G401.6 (cell line): ENCODE data around the gene ERI3.

Experiments
- FAIRE-seq: peaks from 2 replicates; lab custom pipeline; 2012; peaks lifted over from hg19 to GRCh38; lab: Jason Lieb, UNC

Gene ERI3

GRCh38 chr1:44348061-44348485 is 7.0 kb downstream of the ERI3 start:
- FAIRE-seq = no peak

DNA sequence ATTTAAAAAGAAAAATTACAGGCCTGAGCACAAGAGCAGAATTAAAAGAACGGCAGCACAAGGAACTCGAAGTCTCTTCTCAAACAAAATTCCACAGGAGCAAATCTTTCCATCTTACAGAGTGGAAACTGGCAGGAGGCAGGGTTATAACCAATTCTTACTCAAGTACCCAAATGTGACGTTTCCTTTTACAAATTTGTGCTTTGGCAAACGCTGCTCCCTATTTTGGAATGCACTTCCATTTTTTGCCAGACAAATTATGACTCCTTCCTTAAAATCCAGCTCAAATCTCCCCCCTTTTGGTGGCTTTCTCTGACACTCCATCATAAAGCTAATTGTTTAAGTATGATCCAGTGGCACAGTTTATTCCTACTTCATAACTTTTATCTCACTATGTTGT is 7.8 kb downstream of the ERI3 start:
- no peak for FAIRE-seq

- no peak for FAIRE-seq
These were observed 8.2 kb downstream of the ERI3 start for GRCh38 chr1:44346878-44347277.

GRCh38 chr1:44346184-44346583 is 8.9 kb downstream of the ERI3 start:
- no peak for FAIRE-seq

GRCh38 chr1:44345187-44345775 is 9.8 kb downstream of the ERI3 start:
- FAIRE-seq = no peak

DNA sequence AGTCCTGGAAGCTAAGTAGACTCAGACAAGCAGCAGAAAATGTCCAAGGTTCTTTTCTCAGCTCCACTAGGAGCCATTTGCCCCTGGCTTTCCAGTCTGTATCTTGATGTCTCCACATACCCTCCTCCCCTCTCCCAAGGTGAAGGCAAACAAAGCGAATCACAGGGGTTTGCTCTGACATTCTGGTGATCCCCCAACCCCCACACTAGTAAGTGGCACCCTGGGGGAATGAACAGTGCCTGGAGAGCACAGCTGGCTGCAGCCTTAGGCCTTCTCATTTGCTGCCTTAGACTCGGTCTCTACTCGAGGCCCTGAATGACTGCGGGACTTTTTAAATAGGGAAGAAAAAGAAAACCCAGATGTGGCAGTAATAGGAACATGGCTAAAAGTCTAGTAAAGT is 15.3 kb downstream of the ERI3 start:
- FAIRE-seq = no peak

DNA sequence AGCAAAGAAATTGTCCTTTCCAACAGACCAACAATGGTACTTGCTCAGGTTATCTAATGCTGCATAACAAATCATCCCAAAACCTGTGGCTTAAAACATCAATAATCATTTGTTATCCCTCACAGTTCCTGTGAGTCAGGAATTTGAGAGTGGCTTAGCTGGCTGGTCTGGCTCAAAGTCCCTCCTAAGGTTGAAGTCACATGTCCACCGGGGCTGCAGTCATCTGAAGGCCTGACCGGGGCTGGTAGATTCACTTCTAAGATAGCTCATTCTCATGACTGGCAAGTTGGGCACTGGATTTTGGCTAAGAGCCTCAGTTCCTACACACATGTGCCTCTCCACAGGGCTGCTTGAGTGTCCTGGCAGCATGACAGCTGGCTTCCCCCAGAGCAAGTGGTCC is 16.9 kb downstream of the ERI3 start:
- no peak for FAIRE-seq

DNA sequence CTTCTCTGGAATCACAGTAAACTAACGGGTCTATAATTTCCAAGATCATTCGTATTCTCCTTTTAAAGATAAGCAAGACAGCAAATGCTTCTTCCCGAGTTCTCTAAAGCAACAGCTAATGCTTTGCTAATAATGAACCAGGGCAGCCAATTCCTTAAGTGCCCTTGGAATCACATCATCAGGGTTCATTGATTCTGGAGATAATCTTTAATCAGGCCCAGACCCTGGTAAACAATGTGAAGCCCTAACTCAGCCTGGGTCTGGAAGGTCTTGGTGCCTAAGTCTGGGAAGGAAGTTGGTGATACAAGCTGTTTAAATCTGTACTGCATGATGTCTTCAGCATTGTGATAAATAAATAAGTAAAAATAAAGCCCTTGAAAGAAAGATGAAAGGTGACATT is 18.4 kb downstream of the ERI3 start:
- no peak for FAIRE-seq

DNA sequence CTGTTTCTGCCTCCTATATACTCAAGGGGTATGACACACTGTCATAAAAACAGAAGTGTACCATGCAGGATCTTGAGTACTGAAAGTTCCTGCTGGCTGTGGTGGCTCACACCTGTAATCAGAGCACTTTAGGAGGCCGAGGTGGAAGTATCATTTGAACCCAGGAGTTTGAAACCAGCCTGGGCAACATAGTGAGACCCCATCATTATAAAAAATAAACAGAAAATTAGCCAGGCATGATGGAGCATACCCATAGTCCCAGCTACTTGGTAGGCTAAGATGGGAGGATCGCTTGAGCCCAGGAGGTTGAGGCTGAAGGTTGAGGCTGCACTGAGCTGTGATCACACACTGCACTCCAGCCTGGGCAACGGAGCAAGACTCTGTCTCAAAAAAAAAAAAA is 20.1 kb downstream of the ERI3 start:
- FAIRE-seq = no peak

GRCh38 chr1:44333376-44333775 is 21.7 kb downstream of the ERI3 start:
- FAIRE-seq = no peak

GRCh38 chr1:44332505-44332904 is 22.6 kb downstream of the ERI3 start:
- no peak for FAIRE-seq

- FAIRE-seq = no peak
These were observed 24.1 kb downstream of the ERI3 start for GRCh38 chr1:44330935-44331334.

GRCh38 chr1:44328671-44329416 is 26.2 kb downstream of the ERI3 start:
- FAIRE-seq = no peak

DNA sequence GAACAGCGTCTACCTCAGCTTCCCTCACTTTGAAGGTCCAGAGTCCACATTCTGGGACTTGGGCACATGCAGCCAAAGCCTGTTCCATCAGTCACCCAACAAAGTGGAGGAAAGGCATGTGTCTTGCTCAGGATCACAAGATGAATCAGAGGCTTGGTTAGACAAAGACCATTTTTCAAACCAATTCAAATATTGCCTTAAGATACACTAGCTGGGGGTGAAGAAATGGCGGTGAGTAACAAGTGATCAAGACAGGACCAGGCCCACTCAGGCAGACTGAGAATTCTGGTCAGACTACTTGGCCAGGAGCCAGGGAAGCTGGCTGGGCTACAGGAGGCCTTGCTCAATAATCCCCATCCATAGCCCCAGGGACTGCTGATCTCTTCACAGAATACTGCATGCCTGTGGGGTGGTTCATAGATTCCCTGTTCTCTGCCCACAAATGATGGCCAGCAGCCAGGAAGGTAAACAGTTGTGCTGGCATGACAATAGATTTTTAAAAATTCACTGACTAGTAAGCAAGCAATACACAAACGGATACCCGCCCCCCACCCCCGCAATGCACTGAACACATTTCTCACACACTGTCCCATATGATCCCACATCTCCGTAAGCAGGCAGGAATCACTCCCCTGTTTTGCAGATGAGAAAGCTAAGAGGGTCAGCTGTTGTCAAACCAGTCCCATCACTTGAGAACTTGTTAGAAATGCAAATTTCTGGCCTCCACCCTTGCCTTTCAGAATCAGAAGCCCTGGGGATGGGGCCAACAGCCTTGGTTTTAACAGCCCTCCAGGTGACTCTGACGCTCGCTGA is 27.2 kb downstream of the ERI3 start:
- FAIRE-seq = no peak

GRCh38 chr1:44326821-44327465 is 28.1 kb downstream of the ERI3 start:
- FAIRE-seq = no peak

DNA sequence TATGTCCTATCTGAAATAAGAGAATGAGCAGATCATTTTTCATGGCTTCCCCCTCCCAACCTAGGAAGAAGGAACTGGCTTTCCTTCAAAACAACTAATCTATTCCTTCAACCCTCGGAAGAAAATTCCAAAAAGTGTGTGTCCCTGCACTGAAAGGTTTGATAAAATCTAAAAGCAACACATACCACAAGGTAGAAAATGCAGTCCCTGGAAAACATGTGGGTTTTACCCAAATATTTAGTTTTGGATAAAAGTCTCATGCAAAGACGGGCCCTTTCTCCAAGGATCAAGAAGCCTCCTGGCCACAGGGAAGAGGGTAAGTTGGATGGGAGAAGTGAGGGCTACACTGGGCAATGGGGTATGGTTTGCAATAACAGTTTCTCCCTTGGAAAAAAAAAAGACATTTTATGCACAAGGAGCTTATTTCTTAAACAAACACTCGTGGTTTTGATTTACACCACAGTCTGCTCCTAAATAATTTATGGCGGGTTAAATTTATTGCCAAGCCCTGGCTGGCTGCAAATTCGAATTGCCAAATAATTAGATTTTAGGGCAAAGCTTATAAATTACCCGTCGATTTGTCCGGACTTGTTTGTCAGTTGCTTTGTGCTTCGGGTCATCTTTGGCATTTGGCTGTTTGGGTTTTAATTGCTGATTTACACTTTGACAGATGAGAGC is 28.9 kb downstream of the ERI3 start:
- no peak for FAIRE-seq

DNA sequence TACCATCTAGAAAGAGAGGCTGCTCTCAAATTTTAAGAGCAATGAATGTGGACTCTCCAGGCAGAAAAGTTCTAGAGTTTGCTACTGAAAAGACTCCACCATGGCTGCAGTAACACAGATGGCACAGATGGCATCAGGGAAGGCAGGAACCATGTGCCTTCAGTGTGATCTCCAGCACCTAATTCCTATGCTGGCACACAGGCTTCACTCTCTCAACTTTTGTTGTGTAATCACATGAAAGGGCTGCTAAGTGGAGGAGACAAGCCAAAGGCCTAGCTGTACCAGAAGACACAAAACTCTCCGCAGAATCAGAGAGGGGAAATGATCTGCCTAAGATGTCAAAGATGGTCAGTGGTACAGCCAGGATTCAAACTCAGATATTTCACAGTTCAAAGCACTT is 31.1 kb downstream of the ERI3 start:
- no peak for FAIRE-seq

GRCh38 chr1:44322367-44322766 is 32.7 kb downstream of the ERI3 start:
- no peak for FAIRE-seq

DNA sequence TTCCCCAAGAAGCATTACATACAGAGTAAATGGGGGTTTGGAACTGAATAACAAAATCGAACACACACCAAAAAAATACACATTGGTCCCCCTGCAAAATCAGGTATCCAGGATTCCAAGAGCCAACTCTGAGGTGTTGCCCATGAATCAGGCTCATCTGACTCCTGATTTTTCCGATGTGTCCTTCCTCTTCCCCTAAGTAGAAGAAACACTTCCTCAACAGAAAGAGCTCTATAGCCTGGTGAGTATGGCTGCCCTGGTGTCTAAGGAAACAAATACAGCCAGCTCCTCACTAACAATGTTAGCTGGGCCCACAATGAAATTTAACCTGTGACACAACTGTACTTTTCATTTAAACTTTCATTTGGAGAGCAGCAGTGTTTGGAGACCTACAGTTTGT is 33.6 kb downstream of the ERI3 start:
- FAIRE-seq = no peak

DNA sequence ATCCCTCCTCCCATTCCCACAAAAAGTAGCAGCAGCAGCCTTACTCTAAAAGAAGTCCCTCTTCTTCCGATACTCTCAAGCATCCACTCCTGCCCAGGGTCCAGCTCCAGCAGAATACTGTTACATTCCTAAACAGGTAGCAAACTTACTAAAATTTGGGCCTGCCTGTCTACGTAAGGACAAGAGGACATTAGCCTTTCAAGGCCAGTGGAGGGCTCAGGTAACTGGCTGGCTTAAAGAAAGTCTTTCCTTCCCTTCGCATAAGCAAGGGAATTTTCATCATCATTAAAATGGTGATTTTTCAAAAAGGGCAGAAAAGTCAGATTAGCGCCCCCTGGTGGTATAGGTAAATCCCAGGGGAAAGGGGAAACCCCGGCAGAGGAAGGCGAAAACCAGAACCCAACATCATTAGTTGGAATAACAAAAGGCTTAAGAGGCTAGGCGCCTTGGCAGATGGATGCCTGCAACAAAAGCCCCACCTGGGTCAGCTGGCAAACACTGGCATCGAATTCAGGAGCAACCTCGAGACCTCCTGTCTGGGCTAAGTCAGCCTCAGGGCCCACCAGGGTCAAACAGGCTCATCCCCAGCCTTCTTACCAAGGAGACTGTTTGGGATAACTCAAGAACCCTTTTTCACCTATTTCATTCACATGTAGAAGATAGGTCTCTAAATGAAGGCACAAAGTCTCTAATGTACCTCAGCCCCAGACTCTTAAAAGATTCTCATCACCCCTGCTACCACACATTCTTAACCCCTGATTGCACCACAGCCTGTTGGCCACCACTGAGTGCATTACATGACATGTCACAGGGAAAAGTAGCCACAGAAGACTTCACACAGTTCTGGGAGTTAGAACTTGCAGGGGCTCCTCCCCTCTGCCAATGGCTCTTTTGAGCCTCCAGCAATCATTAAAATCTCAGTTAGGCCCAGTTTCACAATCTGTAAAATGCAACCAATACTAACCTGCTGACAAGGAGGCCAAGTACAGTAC is 36.7 kb downstream of the ERI3 start:
- peak; percentile 44 for FAIRE-seq

GRCh38 chr1:44316231-44316759 is 38.8 kb downstream of the ERI3 start:
- no peak for FAIRE-seq
